Calu3 (cell line): Measurements from ENCODE around the gene EVPL. TPM values are rescaled to one million over a fixed set of nuclear protein-coding genes. Genes with fewer than 3 reads are reported as not detected.

Experiments
- Bru-seq: library from RNA; stranded (reverse); fragments of 400-500 nt; gene quantifications from one replicate; lab custom pipeline; 2021; lab: Mats Ljungman, UMichigan
- BruChase-seq, 2 experiments: library from RNA; stranded (reverse); fragments of 400-500 nt; gene quantifications; one replicate each; lab custom pipeline; 2021; lab: Mats Ljungman, UMichigan
- BruUV-seq: library from RNA; stranded (reverse); fragments of 400-500 nt; replicated peaks from 2 replicates; lab custom pipeline; 2021; lab: Mats Ljungman, UMichigan
- CTCF ChIA-PET: fragments of 300-600 bp; sonication (Branson Sonifier 250); formaldehyde crosslinking; loops from one replicate; lab custom pipeline; 2022; ENCODE audit warnings: antibody characterized with exemption; lab: Charles Lee
- DNase-seq: peaks from one replicate; pipeline ENCODE4 v3.0.0; 2022
- H3K27ac Mint-ChIP-seq: one replicate; pipeline ENCODE4 v1.8.0; 2022; ENCODE audit warnings: mixed read lengths; ENCODE audit not compliant: unreplicated experiment
- H3K27me3 Mint-ChIP-seq: one replicate; pipeline ENCODE4 v1.8.0; 2022; ENCODE audit warnings: mixed read lengths; ENCODE audit not compliant: unreplicated experiment
- H3K36me3 Mint-ChIP-seq: one replicate; pipeline ENCODE4 v1.8.0; 2022; ENCODE audit warnings: mild to moderate bottlenecking, moderate library complexity, mixed read lengths; ENCODE audit not compliant: insufficient read depth, unreplicated experiment
- H3K4me1 Mint-ChIP-seq: one replicate; pipeline ENCODE4 v1.8.0; 2022; ENCODE audit warnings: mild to moderate bottlenecking, low read depth, mixed read lengths; ENCODE audit not compliant: unreplicated experiment
- H3K4me3 Mint-ChIP-seq: one replicate; pipeline ENCODE4 v1.8.0; 2022; ENCODE audit warnings: mild to moderate bottlenecking, low read depth, moderate library complexity, mixed read lengths; ENCODE audit not compliant: unreplicated experiment
- H3K9me3 Mint-ChIP-seq: one replicate; pipeline ENCODE4 v1.8.0; 2022; ENCODE audit warnings: low read depth, mixed read lengths; ENCODE audit not compliant: unreplicated experiment
- intact Hi-C: fragments of 100-400 bp; cut with micrococcal nuclease; formaldehyde crosslinking; loops from one replicate; pipeline ENCODE4 v1.10.0; 2022; ENCODE audit not compliant: unreplicated experiment
- long read RNA-seq: library from polyadenylated mRNA; stranded (forward); transcript quantifications from one replicate; pipeline ENCODE4 v2.0.0, GENCODE V29; 2022
- total RNA-seq: library from RNA; stranded (reverse); gene quantifications from 2 replicates; pipeline ENCODE4 v1.2.3, GENCODE V29; 2022
- TF ChIP-seq, protein P1 (sequence below): fragments of 200-600 bp; IDR thresholded peaks from one replicate; pipeline ENCODE4 v1.8.0; 2022; ENCODE audit warnings: antibody characterized with exemption; ENCODE audit not compliant: unreplicated experiment

The EVPL gene
- 51.8 and 59.7 TPM in 2 replicates for total RNA-seq
- percentile 59 among the genes with signal in this experiment for Bru-seq, nascent RNA
- BruChase-seq, experiment 1, labeled RNA remaining after a 6-hour chase = percentile 82 among the genes with signal in this experiment
- BruChase-seq, experiment 2, labeled RNA remaining after a 2-hour chase = percentile 81 among the genes with signal in this experiment
- long read RNA-seq, full-length matches to known transcripts = 6 of 37 reads
- long read RNA-seq, partial matches to known transcripts = 6 of 37 reads
- long read RNA-seq, other reads (novel, unspliced or antisense) = 25 of 37 reads

- H3K4me3 Mint-ChIP-seq = peak within 1 kb of the TSS; percentile 97
- no peaks in the 10 kb centered on the region for H3K9me3 Mint-ChIP-seq
- no peaks in the 10 kb centered on the region for H3K27me3 Mint-ChIP-seq
- BruUV-seq = no TSS peak
- peak; percentile 94 for DNase-seq
- peak within 1 kb of the TSS; percentile 71 for H3K27ac Mint-ChIP-seq
- CTCF ChIA-PET = interaction anchor here (1.8 kb wide), 1 partner anchor 24 kb away, joined by 3 read pairs; no protein-coding TSS in a partner anchor
- intact Hi-C loops = loop anchor here (5.0 kb wide), 1 partner anchor 45 kb away; the partner anchor contains the start of genes GALR2 and SRP68
- H3K4me1 Mint-ChIP-seq = peaks cover 23% of the 10 kb centered on the region
- TF ChIP-seq, protein P1, sequence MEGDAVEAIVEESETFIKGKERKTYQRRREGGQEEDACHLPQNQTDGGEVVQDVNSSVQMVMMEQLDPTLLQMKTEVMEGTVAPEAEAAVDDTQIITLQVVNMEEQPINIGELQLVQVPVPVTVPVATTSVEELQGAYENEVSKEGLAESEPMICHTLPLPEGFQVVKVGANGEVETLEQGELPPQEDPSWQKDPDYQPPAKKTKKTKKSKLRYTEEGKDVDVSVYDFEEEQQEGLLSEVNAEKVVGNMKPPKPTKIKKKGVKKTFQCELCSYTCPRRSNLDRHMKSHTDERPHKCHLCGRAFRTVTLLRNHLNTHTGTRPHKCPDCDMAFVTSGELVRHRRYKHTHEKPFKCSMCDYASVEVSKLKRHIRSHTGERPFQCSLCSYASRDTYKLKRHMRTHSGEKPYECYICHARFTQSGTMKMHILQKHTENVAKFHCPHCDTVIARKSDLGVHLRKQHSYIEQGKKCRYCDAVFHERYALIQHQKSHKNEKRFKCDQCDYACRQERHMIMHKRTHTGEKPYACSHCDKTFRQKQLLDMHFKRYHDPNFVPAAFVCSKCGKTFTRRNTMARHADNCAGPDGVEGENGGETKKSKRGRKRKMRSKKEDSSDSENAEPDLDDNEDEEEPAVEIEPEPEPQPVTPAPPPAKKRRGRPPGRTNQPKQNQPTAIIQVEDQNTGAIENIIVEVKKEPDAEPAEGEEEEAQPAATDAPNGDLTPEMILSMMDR = no peak
- peaks cover 47% of the 10 kb centered on the region for H3K36me3 Mint-ChIP-seq
These were observed at the start of gene EVPL for GRCh38 chr17:76027159-76027839. EVPL (minus strand) TSS chr17:76027306; CDS start chr17:76027198, 108 bp downstream.

DNA sequence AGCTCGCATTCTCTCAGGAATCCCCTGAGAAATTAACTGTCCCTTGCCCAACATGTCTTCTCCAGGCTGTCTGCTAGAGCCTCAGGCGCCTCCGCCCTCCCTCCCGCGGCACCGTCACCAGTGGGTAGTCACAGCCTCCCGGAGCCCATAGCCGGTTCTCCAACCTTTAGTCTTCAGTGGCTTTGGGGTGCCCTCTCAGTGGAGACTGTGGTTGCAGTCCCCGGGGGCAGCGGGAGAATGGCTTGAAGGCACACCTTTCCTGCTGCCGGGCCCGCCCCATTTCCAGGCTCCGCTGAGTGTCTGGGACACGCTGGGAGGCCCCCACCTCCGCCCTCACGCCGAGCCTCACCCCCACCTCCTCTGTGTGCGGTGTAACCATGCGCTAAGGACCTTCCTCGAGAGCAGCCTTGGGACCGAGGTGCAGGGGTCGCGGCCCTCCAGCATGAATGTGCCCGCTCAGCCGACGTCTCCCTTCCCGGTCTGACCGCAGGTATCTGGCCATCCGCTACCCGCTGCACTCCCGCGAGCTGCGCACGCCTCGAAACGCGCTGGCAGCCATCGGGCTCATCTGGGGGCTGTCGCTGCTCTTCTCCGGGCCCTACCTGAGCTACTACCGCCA lies 49.1 kb upstream of the EVPL start:
- Mint-ChIP-seq H3K9me3 (no peaks in the 10 kb centered on the region), H3K4me1 (peaks cover 11% of the 10 kb centered on the region), H3K27ac (no peak overlapping the region), H3K36me3 (peaks cover 54% of the 10 kb centered on the region), H3K27me3 (peaks cover 56% of the 10 kb centered on the region), H3K4me3 (peak overlapping the region; percentile 67)
- DNase-seq = no peak
- BruUV-seq = no TSS peak
- intact Hi-C loops = no loop called here
- CTCF ChIA-PET = no interaction called here
- TF ChIP-seq, protein P1 = no peak

- intact Hi-C loops = no loop called here
- TF ChIP-seq, protein P1 = peak; percentile 24
- BruUV-seq = no TSS peak
- DNase-seq = peak; percentile 41
- CTCF ChIA-PET = interaction anchor here (0.5 kb wide), 1 partner anchor 32 kb away, joined by 4 read pairs; no protein-coding TSS in a partner anchor
- Mint-ChIP-seq H3K27me3 (peaks cover 56% of the 10 kb centered on the region), H3K9me3 (no peaks in the 10 kb centered on the region), H3K4me1 (peaks cover 11% of the 10 kb centered on the region), H3K36me3 (peaks cover 51% of the 10 kb centered on the region), H3K27ac (no peak overlapping the region), H3K4me3 (peak overlapping the region; percentile 64)
These were observed 48.4 kb upstream of the EVPL start for GRCh38 chr17:76075364-76076145.
